ENCODE data around the gene LDB1.

Gene LDB1

GRCh38 chr10:102064503-102064867 lies 55.7 kb downstream of the LDB1 start:
- no peak for DNase-seq (ENCODE audit: low read depth in 3 of 3)

DNA sequence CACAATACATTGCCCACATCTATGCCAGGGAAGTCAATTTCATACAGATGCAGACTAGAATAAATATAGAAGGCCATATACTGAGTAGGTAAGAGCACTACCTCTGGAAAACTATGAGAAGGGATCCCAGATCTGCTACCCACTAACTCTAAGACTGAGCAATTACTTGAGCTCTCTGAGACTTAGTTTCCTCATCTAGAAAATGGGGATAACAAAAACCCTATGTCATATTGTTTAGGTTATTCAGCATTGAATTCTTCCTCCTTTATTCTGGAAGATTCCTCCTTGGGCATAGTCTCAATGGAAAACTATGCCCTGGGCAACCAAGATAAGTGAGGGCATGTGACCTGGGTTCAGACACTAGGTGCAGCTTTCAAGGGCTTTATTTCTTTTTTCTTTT lies 60.2 kb downstream of the LDB1 start:
- DNase-seq (ENCODE audit: low read depth in 3 of 3), result no peak
